ENCODE measurements around the gene SLC16A7. TPM values are rescaled to one million over a fixed set of nuclear protein-coding genes. Genes with fewer than 3 reads are reported as not detected.

Gene SLC16A7
- polyA plus RNA-seq, 1 of the 3 experiments (the other 2 are of a cell fraction), result not detected

DNA sequence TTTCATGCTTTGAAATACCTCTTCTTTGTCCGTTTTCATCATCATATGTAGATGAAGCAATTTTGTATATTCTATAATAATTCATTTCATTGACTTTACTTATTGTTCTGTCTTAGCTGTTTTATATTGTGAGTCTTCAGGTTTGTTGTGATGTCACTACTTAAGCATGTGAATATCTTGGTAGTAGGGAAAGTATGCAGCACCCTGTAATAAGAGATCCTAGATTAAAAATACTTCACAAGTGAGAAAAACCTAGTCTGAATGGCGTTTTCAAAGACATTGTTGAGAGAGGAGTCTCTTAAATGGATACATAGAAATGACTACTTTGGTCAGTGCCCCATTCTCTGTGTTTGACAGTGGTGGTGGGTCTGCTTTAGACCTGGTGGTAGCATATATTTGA is 61.4 kb downstream of the SLC16A7 start:
- H3K9me3 ChIP-seq, result no peaks in the 10 kb centered on the region
- TF ChIP-seq FOXM1 (IDR thresholded peaks at IDR 0.05; ENCODE audit: low read depth), result no peak
- TF ChIP-seq, protein P1, sequence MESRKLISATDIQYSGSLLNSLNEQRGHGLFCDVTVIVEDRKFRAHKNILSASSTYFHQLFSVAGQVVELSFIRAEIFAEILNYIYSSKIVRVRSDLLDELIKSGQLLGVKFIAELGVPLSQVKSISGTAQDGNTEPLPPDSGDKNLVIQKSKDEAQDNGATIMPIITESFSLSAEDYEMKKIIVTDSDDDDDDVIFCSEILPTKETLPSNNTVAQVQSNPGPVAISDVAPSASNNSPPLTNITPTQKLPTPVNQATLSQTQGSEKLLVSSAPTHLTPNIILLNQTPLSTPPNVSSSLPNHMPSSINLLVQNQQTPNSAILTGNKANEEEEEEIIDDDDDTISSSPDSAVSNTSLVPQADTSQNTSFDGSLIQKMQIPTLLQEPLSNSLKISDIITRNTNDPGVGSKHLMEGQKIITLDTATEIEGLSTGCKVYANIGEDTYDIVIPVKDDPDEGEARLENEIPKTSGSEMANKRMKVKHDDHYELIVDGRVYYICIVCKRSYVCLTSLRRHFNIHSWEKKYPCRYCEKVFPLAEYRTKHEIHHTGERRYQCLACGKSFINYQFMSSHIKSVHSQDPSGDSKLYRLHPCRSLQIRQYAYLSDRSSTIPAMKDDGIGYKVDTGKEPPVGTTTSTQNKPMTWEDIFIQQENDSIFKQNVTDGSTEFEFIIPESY (IDR thresholded peaks at IDR 0.05; ENCODE audit: borderline replicate concordance, low read depth), result no peak
- no peak for TF ChIP-seq TAF1 (IDR thresholded peaks at IDR 0.05; ENCODE audit: borderline replicate concordance, low read depth, low read length)
- TF ChIP-seq NFIC (IDR thresholded peaks at IDR 0.05; ENCODE audit: borderline replicate concordance), result no peak
- no peak for TF ChIP-seq RXRA (IDR thresholded peaks at IDR 0.05; ENCODE audit: borderline replicate concordance, low read depth)
- no peak for TF ChIP-seq MEF2A (IDR thresholded peaks at IDR 0.05; ENCODE audit: borderline replicate concordance, low read depth)
- no peak for DNase-seq
- no peaks in the 10 kb centered on the region for H4K20me1 ChIP-seq (ENCODE audit: insufficient read depth)
- 0 out of 2 replicates have a peak, but pooled peaks cover 2% of the 10 kb centered on the region for H3K9me2 ChIP-seq
- ChIA-PET CTCF (no interaction called here), POLR2A (no interaction called here)
- H3K79me2 ChIP-seq (ENCODE audit: insufficient read depth), result no peaks in the 10 kb centered on the region
- H3F3A ChIP-seq (replicated peaks; ENCODE audit: insufficient read depth), result no peaks in the 10 kb centered on the region
- H3K4me2 ChIP-seq, result no peak overlapping the region
- no peak overlapping the region for H3K9ac ChIP-seq
- H3K4me3 ChIP-seq (ENCODE audit: low read depth in 2 of 2, low read length in 1 of 2), result no peak overlapping the region
- no peak overlapping the region for H3K27ac ChIP-seq (ENCODE audit: low read depth in 2 of 2, low read length in 1 of 2)
- no peaks in the 10 kb centered on the region for H3K36me3 ChIP-seq (replicated peaks in 1 of 2; ENCODE audit: control insufficient read depth in 1 of 2, insufficient read depth in 2 of 2, low read length in 1 of 2)
- 5% methylated on average over 2 of the region's 2 CpGs for WGBS (ENCODE audit: low lambda C conversion rate)
- H3K4me1 ChIP-seq (ENCODE audit: control insufficient read depth in 1 of 2, insufficient read depth in 2 of 2, low read depth in 1 of 2, low read length in 1 of 2), result no peaks in the 10 kb centered on the region
- no peak overlapping the region for H2AFZ ChIP-seq (ENCODE audit: low read depth)
- H3K27me3 ChIP-seq (ENCODE audit: insufficient read depth), result no peaks in the 10 kb centered on the region

DNA sequence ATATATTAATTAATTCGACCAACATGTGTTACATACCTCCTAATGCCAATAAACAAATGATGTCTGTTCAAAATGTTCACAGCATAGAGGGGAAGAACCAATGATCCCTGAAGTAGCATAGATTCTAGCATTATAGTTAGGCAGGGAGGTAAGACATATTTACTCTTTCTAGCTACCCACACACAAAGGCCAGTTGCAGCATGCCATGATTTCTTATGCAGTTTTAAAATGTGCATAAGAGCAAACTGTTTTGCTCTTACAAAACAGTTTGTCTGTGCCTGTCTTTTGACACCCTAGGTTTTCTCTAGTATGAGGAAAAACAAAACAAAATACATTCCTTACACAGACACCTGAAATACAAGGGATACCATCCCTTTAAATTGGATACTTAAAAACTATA is 61.9 kb downstream of the SLC16A7 start:
- H3K4me3 ChIP-seq (ENCODE audit: low read depth in 2 of 2, low read length in 1 of 2), result no peak overlapping the region
- 0 out of 2 replicates have a peak, but pooled peaks cover 2% of the 10 kb centered on the region for H3K9me2 ChIP-seq
- no peak overlapping the region for H3K9ac ChIP-seq
- H4K20me1 ChIP-seq (ENCODE audit: insufficient read depth), result no peaks in the 10 kb centered on the region
- POLR2A ChIA-PET, result no interaction called here
- no peaks in the 10 kb centered on the region for H3K36me3 ChIP-seq (replicated peaks in 1 of 2; ENCODE audit: control insufficient read depth in 1 of 2, insufficient read depth in 2 of 2, low read length in 1 of 2)
- no peaks in the 10 kb centered on the region for H3K27me3 ChIP-seq (ENCODE audit: insufficient read depth)
- CTCF ChIA-PET, result no interaction called here
- no peaks in the 10 kb centered on the region for H3K79me2 ChIP-seq (ENCODE audit: insufficient read depth)
- H3K27ac ChIP-seq (ENCODE audit: low read depth in 2 of 2, low read length in 1 of 2), result no peak overlapping the region
- no peaks in the 10 kb centered on the region for H3F3A ChIP-seq (replicated peaks; ENCODE audit: insufficient read depth)
- no peak for DNase-seq
- 0% methylated on average over 1 of the region's 1 CpG for WGBS (ENCODE audit: low lambda C conversion rate)
- H3K4me2 ChIP-seq, result no peak overlapping the region
- H3K9me3 ChIP-seq, result no peaks in the 10 kb centered on the region
- no peaks in the 10 kb centered on the region for H3K4me1 ChIP-seq (ENCODE audit: control insufficient read depth in 1 of 2, insufficient read depth in 2 of 2, low read depth in 1 of 2, low read length in 1 of 2)
- no peak overlapping the region for H2AFZ ChIP-seq (ENCODE audit: low read depth)
- no peak for TF ChIP-seq FOXM1 (IDR thresholded peaks at IDR 0.05; ENCODE audit: low read depth)
- no peak for TF ChIP-seq ELF1 (IDR thresholded peaks at IDR 0.05)
- TF ChIP-seq, protein P2, sequence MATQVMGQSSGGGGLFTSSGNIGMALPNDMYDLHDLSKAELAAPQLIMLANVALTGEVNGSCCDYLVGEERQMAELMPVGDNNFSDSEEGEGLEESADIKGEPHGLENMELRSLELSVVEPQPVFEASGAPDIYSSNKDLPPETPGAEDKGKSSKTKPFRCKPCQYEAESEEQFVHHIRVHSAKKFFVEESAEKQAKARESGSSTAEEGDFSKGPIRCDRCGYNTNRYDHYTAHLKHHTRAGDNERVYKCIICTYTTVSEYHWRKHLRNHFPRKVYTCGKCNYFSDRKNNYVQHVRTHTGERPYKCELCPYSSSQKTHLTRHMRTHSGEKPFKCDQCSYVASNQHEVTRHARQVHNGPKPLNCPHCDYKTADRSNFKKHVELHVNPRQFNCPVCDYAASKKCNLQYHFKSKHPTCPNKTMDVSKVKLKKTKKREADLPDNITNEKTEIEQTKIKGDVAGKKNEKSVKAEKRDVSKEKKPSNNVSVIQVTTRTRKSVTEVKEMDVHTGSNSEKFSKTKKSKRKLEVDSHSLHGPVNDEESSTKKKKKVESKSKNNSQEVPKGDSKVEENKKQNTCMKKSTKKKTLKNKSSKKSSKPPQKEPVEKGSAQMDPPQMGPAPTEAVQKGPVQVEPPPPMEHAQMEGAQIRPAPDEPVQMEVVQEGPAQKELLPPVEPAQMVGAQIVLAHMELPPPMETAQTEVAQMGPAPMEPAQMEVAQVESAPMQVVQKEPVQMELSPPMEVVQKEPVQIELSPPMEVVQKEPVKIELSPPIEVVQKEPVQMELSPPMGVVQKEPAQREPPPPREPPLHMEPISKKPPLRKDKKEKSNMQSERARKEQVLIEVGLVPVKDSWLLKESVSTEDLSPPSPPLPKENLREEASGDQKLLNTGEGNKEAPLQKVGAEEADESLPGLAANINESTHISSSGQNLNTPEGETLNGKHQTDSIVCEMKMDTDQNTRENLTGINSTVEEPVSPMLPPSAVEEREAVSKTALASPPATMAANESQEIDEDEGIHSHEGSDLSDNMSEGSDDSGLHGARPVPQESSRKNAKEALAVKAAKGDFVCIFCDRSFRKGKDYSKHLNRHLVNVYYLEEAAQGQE (IDR thresholded peaks at IDR 0.05; ENCODE audit: low read depth, low read length), result no peak
- TF ChIP-seq NFIC (IDR thresholded peaks at IDR 0.05; ENCODE audit: borderline replicate concordance), result no peak
- TF ChIP-seq, protein P3, sequence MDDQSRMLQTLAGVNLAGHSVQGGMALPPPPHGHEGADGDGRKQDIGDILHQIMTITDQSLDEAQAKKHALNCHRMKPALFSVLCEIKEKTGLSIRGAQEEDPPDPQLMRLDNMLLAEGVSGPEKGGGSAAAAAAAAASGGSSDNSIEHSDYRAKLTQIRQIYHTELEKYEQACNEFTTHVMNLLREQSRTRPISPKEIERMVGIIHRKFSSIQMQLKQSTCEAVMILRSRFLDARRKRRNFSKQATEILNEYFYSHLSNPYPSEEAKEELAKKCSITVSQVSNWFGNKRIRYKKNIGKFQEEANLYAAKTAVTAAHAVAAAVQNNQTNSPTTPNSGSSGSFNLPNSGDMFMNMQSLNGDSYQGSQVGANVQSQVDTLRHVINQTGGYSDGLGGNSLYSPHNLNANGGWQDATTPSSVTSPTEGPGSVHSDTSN (IDR thresholded peaks at IDR 0.05), result no peak
- no peak for TF ChIP-seq YY1 (IDR thresholded peaks at IDR 0.05; ENCODE audit: low read depth)
- no peak for TF ChIP-seq RXRA (IDR thresholded peaks at IDR 0.05; ENCODE audit: borderline replicate concordance, low read depth)
- TF ChIP-seq EZH2phosphoT487 (IDR thresholded peaks at IDR 0.05; ENCODE audit: borderline replicate concordance, low read depth), result no peak
- TF ChIP-seq GABPA (IDR thresholded peaks at IDR 0.05; ENCODE audit: low read depth), result no peak
- TF ChIP-seq MEF2A (IDR thresholded peaks at IDR 0.05; ENCODE audit: borderline replicate concordance, low read depth), result no peak
- no peak for TF ChIP-seq POLR2AphosphoS5 (IDR thresholded peaks at IDR 0.05; ENCODE audit: low read depth, low read length)
- TF ChIP-seq, protein P4, sequence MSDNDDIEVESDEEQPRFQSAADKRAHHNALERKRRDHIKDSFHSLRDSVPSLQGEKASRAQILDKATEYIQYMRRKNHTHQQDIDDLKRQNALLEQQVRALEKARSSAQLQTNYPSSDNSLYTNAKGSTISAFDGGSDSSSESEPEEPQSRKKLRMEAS (IDR thresholded peaks at IDR 0.05; ENCODE audit: low read depth), result no peak
- TF ChIP-seq GATA2 (CRISPR knock-in tag; IDR thresholded peaks at IDR 0.05), result no peak

Data from SK-N-SH (cell line).